ENCODE results near the gene FDX2. TPM values are rescaled to one million over a fixed set of nuclear protein-coding genes. Genes with fewer than 3 reads are reported as not detected.
A peak's percentile ranks its signal among the peaks of the same experiment; 100 is the strongest.

Gene FDX2
- total and polyA plus RNA-seq, 2 of the 13 experiments (the other 11 are each of a cell fraction or from before 2014, with no cell fraction given) = 21.0 to 24.7 TPM

GRCh38 chr19:10332158-10332964 is 16.5 kb upstream of the FDX2 start (continued):
- TF ChIP-seq ZHX2 (IDR thresholded peaks at IDR 0.05; ENCODE audit: low read depth) (no peak), ZHX2 (CRISPR knock-in tag; IDR thresholded peaks at IDR 0.05; ENCODE audit: borderline replicate concordance) (no peak), ZNF713 (CRISPR knock-in tag; IDR thresholded peaks at IDR 0.05) (no peak), KDM1A (CRISPR knock-in tag; IDR thresholded peaks at IDR 0.05) (no peak), PRDM15 (CRISPR knock-in tag; IDR thresholded peaks at IDR 0.05) (no peak), SIX4 (CRISPR knock-in tag; IDR thresholded peaks at IDR 0.05) (no peak), ZNF274 (CRISPR knock-in tag; IDR thresholded peaks at IDR 0.05) (no peak), KLF13 (CRISPR knock-in tag; IDR thresholded peaks at IDR 0.05) (no peak), ZNF691 (CRISPR knock-in tag; IDR thresholded peaks at IDR 0.05; ENCODE audit: borderline replicate concordance, low read depth) (0 out of 2 replicates have a peak, but pooled peaks have one; percentile 59), POLR2G (IDR thresholded peaks at IDR 0.05; ENCODE audit: low read depth, low read length) (peak; percentile 50; the same call in 1 of the 2 replicates), ZNF576 (CRISPR knock-in tag; IDR thresholded peaks at IDR 0.05) (no peak), PHF5A (CRISPR knock-in tag; IDR thresholded peaks at IDR 0.05; ENCODE audit: low read depth, unreplicated experiment) (no peak), NFIC (IDR thresholded peaks at IDR 0.05; ENCODE audit: low read length) (no peak), ZNF564 (CRISPR knock-in tag; IDR thresholded peaks at IDR 0.05) (no peak), PRDM4 (CRISPR knock-in tag; IDR thresholded peaks at IDR 0.05; ENCODE audit: borderline replicate concordance) (no peak), MXI1 (IDR thresholded peaks at IDR 0.05; ENCODE audit: borderline replicate concordance, low read depth, low read length) (peak; percentile 55; the same call in 1 of the 3 replicates)
